HTR-8/SVneo (cell line): ENCODE data around the gene ZMPSTE24.
"Not testable (repeated sequence)": the region's sequence is repeated elsewhere in the genome, so short reads cannot be mapped to it uniquely, and the experiment has no call there.

ENCODE experiments used
- DNase-seq: peaks from one replicate; pipeline ENCODE4 v3.0.0; 2011; ENCODE audit warnings: low spot score, mixed read lengths; ENCODE audit not compliant: insufficient read length
- FAIRE-seq: peaks from 2 replicates; lab custom pipeline; 2011; peaks lifted over from hg19 to GRCh38; lab: Jason Lieb, UNC

The ZMPSTE24 gene

DNA sequence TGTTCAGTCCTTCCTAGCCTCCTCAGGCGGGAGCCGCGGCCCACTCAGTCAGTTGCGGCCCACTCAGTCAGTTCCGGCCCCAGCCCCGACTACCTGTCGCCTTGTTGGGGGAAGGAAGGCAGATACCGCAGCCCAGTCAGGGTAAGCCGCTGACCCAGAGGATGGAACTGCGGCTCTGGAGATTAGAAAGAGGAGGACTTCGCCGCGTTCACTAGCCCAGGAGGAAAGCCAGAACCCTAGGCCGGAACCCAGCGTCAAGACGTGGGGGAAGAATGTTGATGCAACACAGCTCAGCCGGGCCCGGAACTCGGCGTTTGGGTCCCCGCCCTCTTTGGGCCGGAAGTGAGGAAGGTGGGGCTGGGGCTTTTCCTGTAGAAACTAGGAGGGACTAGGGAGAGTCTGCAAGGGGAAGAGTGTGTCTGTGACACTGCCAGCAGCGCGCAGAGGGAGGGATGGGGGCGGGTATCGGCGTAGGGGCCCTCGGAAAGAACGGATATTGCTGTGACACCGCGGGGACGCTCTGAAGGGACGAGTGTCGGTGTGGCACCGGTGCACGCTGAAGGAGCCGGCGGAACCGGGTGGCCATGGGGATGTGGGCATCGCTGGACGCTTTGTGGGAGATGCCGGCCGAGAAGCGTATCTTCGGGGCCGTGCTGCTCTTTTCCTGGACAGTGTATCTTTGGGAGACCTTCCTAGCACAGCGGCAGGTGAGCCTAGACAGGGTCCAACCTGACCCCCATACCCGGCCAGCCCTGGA is at the start of gene ZMPSTE24:
Gene ZMPSTE24, plus strand, starts transcription at position 549 of the 757 bp plus-strand sequence. Its CDS starts 36 bp downstream, at position 585.
- DNase-seq (peak; percentile 80), FAIRE-seq (peak; percentile 72)

DNA sequence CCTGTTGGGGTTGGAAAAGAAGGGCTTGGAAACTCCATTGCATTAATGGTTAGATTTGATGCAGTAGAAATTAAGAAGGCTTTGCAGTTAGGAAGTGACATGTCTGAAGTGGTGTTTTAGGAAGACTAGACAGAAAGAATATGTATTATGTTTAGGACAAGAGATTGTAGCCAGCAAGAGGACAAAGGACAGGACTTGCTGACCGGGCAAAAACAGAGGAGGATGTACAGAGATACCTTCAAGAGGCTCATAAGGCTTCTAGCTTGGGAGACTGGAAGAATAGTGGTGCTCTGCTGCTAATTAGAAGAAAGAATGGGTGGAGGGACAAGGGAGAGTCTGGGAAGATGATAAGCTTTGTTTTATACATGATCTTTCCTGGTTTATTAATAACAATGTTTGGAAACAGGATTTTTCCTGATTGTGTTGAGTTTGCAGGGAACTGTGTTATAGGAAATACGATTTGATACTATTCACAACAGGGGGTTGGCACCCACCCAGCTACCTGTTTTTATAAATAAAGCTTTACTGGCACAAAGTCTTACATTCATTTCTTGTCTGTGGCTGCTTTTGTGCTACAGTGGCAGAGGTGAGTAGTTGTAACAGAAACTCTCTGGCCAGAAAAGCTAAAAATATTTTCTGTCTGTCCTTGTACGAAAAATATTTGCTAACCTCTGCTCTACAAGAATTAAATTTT is 47.4 kb upstream of the ZMPSTE24 start:
- FAIRE-seq: no peak
- no peak for DNase-seq

DNA sequence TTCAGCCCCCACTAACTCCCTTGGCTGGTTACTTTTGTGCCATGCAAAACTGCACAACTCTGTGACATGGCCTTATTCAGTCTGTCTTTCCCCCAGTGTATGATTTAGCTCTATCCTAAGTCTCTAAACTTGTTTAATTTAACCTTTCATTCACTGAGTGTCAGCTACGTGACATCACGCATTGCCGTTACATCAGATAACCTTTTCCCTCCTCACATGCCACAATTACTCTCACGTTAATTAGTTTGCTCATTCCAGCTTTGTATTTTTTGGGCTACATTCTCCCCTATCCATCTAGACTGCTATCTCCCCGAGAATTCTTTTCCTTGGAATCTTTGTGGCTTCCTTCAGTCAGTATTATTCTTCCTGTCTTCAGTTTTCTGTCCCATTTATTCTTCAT is 39.7 kb upstream of the ZMPSTE24 start:
- FAIRE-seq (no peak), DNase-seq (no peak)

DNA sequence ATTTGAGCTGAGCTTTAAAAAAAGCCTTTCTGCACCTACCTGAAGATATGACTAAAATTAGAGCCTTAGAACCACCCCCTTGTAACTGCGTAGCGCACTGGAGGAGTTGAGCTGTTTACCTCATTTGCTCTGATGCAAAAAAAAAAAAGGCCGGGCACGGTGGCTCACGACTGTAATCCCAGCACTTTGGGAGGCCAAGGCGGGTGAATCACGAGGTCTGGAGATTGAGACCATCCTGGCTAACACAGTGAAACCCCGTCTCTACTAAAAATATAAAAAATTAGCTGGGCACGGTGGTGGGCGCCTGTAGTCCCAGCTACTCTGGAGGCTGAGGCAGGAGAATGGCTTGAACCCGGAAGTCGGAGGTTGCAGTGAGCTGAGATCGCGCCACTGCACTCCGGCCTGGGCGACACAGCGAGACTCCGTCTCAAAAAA is 36.5 kb upstream of the ZMPSTE24 start:
- DNase-seq, FAIRE-seq: not testable (repeated sequence)

DNA sequence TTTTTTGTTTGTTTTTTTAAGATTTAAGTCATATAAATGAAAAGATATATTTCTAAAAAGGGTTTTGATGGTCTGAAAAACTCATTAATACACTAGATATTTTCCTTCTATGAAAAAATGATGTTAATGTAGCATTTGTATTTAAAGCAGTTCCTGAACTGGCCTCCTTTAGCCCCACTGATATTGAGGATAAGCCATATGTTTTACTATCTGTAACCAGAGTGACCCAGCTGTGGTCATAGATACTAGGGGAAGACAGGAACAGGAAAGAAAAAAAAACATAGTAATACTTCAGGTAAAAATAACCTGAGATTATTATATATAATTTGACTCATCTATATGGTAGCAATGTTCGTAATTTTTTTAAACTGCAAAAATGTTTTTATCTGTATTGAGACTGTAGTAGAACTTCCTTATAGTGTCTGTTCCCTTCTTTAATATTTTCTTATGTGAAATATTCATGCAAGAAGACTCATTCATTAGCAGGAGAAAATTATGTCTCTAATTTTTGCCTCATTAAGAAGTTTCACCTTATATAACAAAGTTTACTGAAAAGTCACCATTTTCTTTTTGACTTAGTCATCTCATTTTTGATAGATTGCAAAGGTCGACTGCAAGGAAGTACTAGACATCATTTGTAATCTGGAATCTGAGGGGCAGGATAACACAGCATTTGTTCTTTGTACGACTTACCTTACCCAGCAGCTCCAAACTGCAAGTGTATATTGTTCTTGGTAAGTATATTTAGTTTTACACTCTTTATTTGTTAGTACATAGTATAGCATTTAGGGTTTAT is 35.9 kb upstream of the ZMPSTE24 start:
- no peak for FAIRE-seq
- DNase-seq: no peak

DNA sequence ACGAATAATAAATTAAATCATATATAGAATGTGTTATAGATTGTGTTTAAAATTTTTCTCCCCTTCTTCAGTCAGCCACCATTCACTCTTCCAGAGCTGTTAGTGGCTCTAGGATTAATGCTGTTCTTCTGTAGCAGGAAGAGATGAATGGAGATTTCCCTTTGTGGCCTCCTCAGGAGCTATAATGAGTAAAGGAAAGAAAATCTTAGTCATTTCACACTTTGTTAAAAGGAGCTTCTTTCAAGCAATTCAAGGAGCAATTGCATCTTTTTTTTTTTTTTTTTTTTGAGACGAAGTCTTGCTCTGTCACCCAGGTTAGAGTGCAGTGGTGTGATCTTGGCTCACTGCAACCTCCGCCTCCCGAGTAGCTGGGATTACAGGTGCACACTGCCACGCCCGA is 34.0 kb upstream of the ZMPSTE24 start:
- no peak for DNase-seq
- FAIRE-seq: no peak

DNA sequence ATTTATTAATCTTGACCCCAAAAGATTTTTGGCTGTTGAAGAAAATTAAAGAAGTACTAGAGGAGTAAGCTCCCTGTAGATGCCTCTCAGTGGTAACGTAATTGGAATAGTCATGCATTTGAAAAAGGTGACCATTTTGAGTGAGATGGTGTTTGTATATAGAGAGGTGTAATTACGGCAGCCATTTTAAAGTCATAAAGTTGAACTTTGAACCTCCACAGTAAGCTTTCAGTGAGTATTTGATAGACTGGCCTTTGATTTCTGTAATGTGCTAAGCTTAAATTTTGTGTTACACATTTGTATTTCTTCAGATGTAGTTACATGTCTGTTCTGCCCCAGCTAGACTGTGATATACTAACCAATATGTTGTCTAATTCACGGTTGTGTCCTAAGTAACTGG is 31.8 kb upstream of the ZMPSTE24 start:
- no peak for FAIRE-seq
- no peak for DNase-seq

DNA sequence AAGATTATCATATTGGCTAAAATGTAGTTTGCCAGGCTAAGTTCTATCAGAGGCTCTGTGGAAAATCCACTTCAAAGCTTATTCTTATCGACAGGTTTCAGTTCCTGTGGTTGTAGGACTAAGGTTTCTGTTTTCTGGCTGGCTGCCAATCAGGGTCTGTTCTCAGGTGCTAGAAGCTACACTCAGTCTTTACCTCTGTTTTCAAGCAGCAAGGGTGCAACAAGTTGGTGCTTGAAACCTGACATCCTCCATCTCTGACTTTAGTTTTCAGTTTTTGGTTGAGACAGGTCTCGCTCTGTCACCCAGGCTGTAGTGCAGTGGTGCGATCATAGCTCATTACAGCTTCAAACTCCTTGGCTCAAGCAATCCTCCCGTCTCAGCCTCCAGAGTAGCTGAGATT is 25.6 kb upstream of the ZMPSTE24 start:
- FAIRE-seq (no peak), DNase-seq (no peak)

DNA sequence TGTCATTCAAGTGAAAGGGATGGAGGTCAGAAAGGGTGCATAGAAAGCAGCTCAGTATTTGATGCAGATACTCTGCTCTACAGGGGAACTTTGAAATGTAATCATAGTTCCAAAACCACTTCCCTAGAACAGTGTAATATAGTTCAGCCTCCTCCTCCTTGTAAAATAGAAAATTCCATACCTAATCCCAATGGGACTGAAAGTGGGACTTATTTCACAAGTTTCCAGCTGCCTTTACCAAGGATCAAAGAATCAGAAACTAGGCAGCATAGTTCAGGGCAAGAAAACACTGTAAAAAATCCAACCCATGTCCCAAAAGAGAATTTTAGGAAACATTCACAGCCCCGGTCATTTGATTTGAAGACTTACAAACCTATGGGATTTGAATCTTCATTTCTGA is 18.4 kb upstream of the ZMPSTE24 start:
- FAIRE-seq: no peak
- DNase-seq: no peak

DNA sequence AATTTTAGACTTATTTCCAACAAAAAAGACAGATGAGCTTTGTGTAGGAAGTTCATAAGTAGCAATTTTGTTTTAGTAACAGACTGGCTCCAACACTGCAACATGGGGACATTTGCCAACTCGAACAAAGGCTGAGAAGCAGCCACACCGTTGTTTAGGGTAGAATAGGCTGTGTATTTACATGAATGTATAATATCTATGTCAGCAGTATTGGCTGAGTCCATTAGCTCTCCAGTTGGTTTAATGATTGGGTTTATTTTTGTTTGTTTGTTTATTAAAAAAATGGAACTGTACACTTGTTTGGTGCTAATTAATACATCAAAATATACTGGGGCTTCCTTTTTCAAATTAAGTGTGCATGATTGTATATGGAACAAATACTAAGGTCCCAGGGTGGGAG is 17.6 kb upstream of the ZMPSTE24 start:
- FAIRE-seq (no peak), DNase-seq (no peak)

DNA sequence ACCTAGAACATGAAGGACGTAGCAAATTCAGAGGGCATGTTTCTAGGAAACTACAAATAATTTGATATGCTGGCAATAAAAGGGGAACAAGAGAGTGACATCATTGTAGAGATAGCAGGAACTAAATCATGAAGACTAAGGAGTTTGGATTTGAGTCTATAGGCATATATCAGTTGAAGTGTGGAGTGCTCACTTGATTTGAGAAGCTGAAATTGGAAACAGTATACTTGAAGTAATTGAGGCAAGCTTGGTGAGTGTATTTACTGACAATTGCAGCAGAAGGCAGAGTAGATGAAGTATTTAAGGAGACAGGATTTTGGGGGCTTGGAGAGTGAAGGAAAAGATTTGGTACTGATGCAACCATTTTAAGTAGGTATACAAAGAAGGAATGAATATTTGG is 16.7 kb upstream of the ZMPSTE24 start:
- DNase-seq (no peak), FAIRE-seq (no peak)

DNA sequence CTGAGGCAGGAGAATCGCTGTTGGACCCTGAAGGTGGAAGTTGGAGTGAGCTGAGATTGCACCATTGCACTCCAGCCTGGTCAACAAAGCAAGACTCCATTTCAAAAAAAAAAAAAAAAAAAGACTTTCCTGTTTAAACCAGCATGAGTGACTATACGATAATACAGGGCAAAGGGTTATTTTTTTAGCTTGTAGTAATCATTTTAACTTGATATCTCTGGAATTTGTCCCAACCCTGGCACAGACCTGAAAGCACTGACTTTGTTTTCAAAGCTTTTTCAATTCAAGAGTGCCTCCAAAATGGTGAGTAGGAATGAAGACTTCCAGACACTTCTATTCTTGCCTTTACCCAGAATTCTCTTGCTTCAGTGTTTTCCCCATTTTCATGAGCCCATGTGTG is 14.7 kb upstream of the ZMPSTE24 start:
- no peak for FAIRE-seq
- DNase-seq: no peak

DNA sequence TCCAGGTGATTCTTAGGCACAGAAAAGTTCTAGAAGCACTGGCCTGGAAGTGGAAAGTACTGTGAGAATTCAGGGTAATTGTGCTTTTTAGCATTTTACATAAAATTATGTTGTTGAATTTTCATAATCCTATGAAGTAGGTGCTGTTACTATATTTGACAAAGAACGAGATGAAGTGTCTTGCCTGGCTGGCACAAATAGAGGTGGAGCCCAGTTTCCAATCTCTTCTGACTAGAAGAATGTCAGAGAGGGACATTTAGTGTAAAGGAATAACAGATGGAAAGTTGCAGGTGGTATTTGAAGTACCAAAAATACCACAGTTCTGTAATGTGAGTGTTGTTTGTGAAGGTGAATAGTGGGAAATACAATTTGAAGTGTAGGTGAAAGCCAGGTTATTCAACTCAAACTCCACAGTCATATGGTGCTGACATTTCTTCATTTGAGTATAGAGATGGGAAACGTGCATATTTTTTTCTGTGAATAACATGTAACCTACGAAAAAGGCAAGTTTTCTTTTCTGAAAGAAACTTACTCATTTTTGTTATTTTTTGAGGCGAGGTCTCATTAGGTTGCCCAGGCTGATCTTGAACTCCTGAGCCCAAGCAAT is 13.8 kb upstream of the ZMPSTE24 start:
- FAIRE-seq (no peak), DNase-seq (no peak)

DNA sequence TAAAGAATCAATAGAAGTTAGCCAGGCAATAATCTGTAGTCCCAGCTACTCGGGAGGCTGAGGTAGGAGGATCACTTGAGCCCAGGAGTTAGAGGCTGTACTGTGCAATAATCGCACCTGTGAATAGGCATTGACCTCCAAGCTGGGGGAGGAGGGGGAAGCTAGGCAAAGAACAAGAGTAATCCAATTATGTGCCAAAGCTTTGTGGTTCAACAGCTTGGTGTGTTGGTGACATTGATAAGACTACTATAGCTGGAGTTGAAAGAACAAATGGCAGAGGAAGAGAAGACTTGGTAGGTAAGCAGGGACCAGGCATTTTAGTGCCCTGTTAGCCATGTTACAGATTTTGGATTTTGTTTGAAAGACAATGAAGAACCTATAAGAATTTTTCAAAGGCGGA is 12.3 kb upstream of the ZMPSTE24 start:
- DNase-seq (no peak), FAIRE-seq (no peak)

DNA sequence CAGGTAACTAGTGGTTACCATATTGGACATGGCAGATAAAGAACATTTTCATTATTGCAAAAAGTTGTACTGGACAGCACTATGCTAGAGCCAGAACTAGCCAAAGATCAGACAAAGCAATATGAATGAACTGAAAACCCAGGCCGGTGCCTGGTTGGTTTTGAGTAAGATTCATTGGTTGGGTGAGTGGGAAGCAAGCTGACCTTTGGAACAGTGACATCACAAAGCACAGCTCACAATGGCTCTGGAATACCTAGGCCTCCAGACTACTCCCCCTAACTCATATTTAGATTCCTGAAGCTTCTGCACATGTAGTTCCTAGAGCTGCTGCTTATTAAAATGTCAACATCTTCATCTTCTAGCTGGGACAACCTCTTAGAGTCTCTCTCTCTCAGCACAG is 10.4 kb upstream of the ZMPSTE24 start, which contains the start of gene TMCO2:
Gene TMCO2, plus strand, starts transcription at position 283 of the 400 bp plus-strand sequence. Its CDS starts 57 bp downstream, at position 340.
- FAIRE-seq (no peak), DNase-seq (no peak)

DNA sequence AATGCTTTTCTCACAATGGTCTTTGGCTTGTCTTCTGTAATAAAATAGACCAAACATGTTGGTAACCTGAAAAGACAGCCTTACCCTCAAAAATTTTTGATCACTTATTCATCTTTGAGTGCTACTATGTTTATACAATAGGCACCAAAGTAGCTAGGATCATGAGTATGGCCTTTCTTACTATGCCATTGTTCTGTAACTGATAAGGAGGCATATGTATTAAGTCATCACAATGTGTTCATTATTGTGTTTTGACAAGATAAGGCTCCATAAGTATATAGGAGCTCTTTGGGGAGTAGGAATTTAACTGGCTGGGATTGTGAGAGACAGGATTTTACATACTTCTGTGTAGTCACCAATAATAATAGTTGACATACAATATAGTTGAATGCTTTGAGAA is 9.6 kb upstream of the ZMPSTE24 start:
- no peak for FAIRE-seq

DNA sequence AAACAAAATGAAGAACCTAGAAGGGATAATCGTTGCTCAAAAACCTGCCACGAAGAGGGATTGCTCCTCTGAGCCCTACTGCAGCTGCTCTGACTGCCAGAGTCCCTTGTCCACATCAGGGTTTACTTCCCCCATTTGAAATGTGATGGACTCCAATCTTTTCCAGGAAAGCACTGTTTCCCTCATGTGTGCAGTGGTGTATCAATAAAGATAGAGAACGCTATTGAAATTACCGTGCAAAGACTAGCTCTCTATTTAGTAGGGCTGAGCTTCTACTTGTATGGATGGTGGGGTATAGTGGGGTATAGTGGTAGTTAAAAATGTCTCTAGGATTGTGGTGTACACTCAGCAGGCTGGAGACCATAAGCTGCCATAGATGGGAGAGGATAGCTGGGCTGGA is 6.6 kb upstream of the ZMPSTE24 start:
- FAIRE-seq (no peak), DNase-seq (no peak)

More for the DNA sequence above, 9.6 kb upstream of the ZMPSTE24 start:
- DNase-seq: no peak

DNA sequence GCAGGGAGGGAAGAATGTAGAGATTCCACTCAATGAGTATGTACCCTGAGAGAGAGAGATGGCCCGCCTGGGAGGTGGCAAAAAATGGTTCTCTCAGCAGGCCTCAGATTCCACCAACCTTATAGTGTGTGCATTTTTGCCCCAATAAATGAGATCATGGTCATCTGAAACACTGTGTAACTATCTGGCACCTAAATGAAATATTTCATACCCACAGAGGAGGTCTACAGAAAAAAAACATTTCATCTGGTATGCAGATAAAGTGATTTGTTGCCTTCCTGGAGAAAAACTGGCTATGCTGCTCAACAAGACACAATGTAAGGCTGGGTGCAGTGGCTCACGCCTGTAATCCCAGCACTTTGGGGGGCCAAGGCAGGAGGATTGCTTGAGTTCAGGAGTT is 5.4 kb upstream of the ZMPSTE24 start:
- DNase-seq (no peak), FAIRE-seq (no peak)

DNA sequence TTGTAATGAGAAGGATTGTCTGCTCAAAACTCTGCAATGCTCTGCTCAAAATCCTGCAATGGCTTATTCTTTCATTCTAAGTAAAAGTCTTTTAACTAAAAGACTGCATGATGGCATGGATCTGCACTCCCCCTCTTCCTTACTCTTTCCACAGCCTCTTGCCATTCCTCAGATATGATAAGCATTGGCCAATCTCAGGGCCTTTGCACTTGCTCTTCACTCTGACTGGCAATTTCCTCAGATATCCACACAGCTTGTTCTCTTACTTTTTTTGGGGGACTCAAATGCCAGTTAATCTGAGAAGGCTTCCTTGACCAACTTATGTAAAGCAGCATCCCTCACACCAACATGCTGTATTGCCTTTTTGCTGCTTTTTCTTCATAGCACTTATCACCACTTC is 2.8 kb upstream of the ZMPSTE24 start:
- DNase-seq (no peak), FAIRE-seq (no peak)

DNA sequence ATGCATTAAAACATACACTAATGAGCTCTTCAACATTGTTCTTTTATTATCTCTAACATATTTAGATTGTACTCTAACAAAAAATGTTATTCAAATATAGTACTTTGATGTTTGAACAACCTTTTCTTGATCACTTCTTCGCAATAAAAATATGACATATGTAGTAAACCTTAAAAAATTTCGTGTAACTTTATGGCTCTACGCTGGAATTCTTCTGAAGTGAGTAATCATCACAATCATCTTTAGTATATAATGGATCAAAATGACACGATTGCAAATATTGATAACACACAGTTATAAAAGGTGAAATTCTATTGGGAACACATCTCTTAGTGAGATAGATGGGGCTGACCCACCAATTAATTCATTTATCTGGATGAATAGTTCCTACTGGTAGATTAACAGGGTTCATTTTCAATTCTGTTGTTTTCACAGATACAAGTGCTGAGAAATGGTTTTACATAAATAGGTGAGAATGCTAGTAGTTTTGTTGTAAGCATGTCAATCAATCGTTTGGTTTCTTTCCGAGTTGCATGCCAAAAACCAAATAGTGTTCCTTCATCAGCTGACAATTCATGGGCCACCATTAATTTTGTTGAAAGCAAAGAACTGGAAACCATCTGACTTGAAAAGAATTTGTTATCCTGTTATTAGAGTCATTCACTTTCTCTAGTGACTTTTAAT is 1.5 kb upstream of the ZMPSTE24 start:
- FAIRE-seq (no peak), DNase-seq (no peak)
